GM21390 (cell line): ENCODE data around the gene SLC9C1.

Source experiments
- ATAC-seq: cut with Tn5 transposase; IDR thresholded peaks from one replicate; pipeline ENCODE4 v1.9.1; 2021; ENCODE audit not compliant: unreplicated experiment

Gene SLC9C1

DNA sequence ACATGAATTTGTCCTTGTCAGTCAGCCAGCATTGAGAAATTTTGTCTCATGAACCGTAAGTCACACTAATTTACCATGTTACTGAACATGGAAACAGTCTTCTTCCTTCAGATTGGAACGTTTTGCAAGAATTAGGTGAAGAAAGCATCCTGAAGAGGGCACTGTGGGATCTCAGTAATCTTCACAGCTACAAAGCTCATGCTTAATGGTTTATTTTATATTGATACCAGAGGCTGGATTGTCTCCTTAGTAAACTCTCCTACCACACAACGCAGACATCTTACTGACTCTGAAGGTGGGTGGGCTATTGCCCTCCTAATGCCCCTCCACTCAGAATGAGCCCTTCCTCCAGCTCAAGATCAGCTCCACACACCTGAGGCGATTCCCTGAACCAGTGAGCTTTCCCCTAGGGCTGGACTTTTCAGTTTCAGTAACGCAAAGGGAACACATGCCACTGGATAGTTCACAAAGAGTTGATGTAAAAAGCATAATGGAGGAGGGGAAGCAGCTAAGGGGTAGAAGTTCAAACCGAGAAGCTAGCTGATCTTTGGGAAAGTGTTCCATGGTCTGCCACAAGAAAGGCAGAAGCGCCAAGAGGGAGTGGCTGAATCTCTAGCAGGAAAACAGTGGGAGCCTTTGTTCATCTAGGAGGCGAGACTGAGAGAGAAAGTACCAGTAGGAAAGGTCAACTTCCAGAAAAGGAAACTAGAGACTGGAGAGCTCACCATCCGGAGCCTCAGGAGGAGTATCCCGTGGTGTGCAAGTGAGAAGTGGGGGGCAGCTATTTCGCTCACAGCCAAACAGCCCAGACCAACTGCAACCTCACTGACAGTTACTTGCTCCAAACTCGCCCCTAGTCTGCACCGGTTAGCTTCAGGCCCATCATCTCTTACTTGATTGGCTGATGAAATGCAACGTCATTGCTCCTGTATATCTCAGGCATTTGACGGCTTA is at the start of gene SLC9C1:
TSS of gene SLC9C1 (minus strand) at position 849 of the 954 bp plus-strand sequence. CDS start 7,425 bp downstream, outside the sequence.
- ATAC-seq, result peak; percentile 59

DNA sequence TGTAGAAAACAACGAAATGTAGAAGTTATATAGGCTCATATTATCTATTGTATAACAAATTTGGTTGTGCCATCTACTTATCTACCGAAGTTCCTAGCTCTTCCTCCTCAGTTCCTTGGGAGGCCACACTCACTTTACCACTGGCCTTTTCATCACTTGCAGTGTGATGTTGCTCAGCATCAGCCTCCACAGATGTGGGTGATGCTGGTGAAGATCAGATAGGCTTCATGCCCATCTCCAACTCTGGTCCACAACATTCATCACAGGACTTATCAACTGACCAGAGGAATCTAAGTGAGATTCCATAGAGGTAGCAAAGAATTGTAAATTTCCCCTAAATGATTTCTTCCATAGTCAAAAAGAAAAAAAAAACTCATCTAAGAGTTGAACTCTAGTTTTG is 47.4 kb upstream of the SLC9C1 start:
- ATAC-seq, result no peak

DNA sequence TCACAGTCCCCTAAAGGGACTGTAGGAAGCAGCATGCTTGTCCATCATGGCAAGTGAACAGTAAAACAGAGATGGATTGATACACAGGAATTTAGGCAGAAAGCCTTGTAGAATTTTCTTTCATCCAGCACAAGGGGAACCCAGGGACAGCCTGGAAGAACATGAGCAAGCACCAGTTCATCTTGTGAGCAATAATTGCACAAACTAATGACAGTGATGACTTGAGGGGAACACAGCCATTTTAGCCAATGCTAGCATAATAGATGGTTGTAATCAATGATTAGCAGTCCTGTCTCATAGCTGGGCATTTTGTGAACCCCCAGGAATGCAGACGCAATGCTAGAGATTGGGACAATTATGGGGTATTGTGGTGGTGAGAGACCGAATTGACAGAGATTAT is 45.6 kb upstream of the SLC9C1 start:
- no peak for ATAC-seq

GRCh38 chr3:112339134-112339533 is 45.1 kb upstream of the SLC9C1 start:
- ATAC-seq, result no peak

- no peak for ATAC-seq
These were observed 44.7 kb upstream of the SLC9C1 start for GRCh38 chr3:112338727-112339056.

GRCh38 chr3:112338021-112338726 is 44.2 kb upstream of the SLC9C1 start:
- ATAC-seq, result no peak

- no peak for ATAC-seq
These were observed 41.4 kb upstream of the SLC9C1 start for GRCh38 chr3:112335434-112335781.

GRCh38 chr3:112334691-112335433 is 40.8 kb upstream of the SLC9C1 start:
- no peak for ATAC-seq

GRCh38 chr3:112333381-112334317 is 39.6 kb upstream of the SLC9C1 start:
- ATAC-seq, result peak; percentile 49

DNA sequence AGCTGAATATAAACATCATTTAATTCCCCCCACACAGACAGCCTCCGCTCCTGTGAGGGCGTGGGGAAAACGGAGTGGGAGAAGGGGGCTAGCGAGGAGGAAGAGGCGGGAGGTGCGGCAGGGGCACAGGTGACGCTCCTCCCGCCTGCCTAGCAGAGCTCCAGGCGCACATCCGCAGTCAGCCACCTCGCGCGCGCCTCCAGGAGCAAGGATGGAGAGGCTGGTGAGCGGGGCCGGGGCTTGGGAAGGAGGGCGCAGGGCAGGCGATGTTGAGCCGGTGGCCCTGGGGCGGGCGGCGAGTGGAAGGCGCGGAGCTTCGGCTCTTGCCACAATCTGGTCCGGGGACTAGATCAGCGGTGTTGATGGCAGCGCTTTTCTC is 39.0 kb upstream of the SLC9C1 start, which contains the start of gene CD200:
TSS of gene CD200 (plus strand) at position 155 of the 379 bp plus-strand sequence. CDS start at position 212, 57 bp downstream.
- ATAC-seq, result peak; percentile 70

DNA sequence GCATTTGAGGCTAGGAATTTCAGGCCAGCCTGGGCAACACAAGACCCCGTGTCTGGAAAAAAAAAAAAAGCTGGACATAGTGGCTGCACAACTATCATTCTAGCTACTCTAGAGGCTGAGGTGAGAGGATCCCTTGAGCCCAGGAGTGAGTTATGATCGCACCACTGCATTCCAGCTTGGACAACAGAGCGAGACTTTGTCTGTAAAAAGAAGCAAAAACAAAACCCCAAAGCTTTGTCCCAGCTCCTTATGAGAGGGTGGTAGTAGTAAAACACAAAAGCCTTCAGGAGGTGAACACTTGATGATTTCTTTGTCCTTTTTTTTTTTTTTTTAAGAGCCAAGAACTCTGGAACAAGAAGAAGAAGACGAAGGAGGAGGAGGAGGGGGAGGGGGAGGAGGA is 37.8 kb upstream of the SLC9C1 start:
- no peak for ATAC-seq

DNA sequence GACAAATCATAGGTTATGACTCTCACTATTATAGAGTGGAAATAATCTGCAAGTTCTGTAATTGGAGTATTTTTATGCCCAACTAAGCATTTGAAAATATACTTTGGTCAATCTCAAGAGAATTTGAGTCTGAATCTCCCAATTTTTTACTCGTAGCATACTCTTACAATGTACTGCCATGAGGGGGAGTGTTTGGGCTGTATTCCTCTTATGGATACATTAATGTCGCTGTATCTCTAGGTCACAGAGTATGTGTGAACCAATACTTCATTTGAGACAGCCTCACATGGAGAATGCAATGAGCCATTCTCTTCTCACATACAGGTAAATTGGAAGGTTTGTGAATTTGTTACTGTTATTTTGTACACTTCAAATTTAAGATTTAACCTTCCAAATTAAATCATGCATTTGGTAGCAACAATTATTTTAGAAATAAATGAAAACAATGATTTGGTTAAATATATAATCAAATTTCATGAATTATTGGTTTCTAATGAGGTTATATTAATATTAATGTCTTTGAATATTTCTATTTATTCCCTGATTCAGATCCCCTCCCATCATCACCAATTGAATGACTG is 33.4 kb upstream of the SLC9C1 start:
- peak; percentile 84 for ATAC-seq

DNA sequence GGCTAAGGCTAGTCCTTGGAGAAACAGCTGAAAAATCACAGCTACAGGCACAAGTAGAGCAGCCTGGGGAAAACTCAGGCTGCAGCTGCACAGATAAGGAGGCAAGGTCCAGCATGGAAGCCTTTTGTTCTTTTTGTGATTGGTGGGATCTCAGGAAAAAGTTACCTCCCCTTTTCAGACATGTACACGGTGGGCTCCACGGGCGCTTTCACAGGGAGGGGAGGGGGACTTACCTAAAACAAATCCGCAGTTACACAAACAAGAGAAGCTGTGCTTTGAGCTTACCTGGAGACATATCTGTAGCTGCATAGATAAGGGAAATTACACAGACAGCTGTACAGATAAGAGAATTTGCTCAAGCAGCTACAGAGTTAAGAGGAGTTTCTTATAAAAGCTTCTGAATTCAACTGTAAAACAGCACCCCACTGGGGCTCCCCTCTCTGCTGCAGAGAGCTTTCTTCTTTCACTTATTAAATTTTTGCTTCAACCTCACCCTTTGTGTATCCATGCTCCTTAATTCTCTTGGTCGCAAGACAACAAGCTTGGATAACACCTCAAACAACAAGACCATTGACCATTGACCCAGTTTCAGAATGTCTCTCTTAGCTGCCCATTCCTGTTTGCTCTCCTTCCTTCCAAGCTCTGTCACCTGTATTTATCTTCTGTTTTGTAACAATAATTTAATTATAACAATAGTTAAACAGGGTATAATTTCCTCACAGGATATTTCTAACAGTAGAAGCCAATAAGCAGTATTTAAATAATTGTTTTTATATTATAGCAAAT is 28.0 kb upstream of the SLC9C1 start:
- no peak for ATAC-seq

GRCh38 chr3:112320691-112321090 is 26.7 kb upstream of the SLC9C1 start:
- no peak for ATAC-seq

DNA sequence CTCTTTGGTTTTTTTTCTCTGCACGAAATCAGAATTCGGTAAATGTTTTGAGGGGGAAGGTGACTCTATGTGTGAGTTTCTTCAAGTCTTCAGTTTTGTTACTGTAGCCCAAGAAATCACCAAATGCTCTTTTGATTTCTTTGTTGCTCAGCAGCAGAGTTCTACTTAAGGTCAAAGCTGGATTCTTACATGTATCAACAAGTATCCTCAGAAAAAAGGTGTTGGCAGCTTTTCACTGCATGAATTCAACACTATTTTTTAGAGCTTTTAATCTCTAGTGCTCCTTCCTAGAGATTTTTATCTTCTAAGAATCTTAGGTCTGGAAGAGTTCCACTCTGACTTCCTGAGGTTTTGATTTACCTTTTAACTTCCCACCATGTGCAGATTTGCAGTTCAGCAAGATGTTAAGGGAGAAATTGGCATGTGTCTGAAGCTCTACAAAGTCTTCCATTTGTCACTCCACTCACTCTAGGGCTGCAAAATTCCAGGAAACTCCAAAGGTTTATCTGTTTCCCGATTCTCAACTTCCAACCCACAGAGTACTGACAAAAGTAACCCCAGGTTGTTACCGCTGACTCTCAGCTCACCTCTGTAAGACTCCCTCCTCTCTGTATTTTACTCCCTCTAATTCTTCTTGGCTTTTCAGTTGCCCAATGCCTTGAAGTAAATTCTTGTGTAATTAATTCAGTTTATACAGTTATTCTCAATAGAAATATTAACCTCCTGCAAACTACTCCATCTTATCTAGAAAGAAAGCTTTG is 25.7 kb upstream of the SLC9C1 start:
- ATAC-seq, result no peak

GRCh38 chr3:112315791-112316190 is 21.8 kb upstream of the SLC9C1 start:
- no peak for ATAC-seq

- ATAC-seq, result no peak
These were observed 20.6 kb upstream of the SLC9C1 start for GRCh38 chr3:112314649-112315048.

DNA sequence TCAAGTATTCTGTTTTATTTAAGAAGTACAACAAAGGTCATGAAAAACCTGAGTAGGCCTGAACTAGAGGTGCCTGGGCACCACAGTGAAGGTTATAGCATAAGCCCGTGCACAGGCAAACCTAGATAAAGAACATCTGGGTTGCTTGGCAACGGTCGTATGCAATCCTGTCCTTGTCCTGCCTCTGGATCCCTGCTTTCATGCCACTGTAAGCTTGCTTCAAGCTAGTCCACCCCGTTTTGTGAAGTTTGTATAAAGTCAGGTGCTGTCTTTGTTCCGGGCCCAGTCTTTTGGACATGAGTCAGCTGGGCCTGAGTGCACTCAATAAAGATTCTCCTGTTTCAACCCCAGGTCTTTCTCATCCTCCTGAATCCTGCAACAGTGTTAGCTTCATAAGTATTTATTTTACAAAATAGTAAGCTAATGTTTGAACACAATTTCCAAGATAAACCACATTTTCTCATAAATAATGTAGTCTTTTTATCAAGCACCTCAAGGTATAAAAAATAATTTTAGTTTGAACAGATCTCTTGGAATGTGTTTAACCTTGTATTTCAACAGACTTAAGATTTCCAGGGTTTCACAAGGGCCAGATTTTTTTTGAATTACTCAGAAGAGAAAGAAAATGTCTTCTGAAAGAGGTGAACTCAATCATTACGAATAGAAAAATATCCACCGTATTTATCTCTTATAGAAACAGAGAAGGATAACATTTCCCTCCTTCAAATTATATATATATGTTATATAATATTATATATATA is 14.3 kb upstream of the SLC9C1 start:
- ATAC-seq, result no peak
